ENCODE measurements around the gene RBM47. TPM values are rescaled to one million over a fixed set of nuclear protein-coding genes. Genes with fewer than 3 reads are reported as not detected.
A peak's percentile ranks its signal among the peaks of the same experiment; 100 is the strongest.

Gene RBM47
- total and polyA plus RNA-seq, 10 of the 15 experiments (the other 5 are each of a cell fraction or from before 2014, with no cell fraction given): 7.9 to 45.0 (median 28.7) TPM

- Histone ChIP-seq H3K27ac (ENCODE audit: control insufficient read depth, insufficient read depth) (no peak overlapping the region), H3K36me3 (ENCODE audit: control insufficient read depth in 2 of 2, insufficient read depth in 2 of 2, low read length in 1 of 2) (peaks cover 8 to 20% of the 10 kb centered on the region in 2 experiments), H3K27me3 (replicated peaks in 1 of 2; ENCODE audit: control insufficient read depth in 2 of 2, insufficient read depth in 2 of 2, low read length in 1 of 2) (no peaks in the 10 kb centered on the region), H3K9ac (ENCODE audit: control insufficient read depth, insufficient read depth, low read length) (no peak overlapping the region), H2AFZ (ENCODE audit: control insufficient read depth, low read depth, low read length) (no peak overlapping the region), H3K4me2 (ENCODE audit: control insufficient read depth, insufficient read depth) (no peak overlapping the region), H3K4me1 (ENCODE audit: control insufficient read depth, insufficient read depth, low read length) (no peaks in the 10 kb centered on the region; the same call in 1 of the 2 replicates), H3K4me3 (no peak overlapping the region), H3K9me3 (replicated peaks; ENCODE audit: control insufficient read depth, insufficient read depth, low read length) (no peaks in the 10 kb centered on the region), H4K20me1 (ENCODE audit: control insufficient read depth, insufficient read depth) (no peaks in the 10 kb centered on the region), H3K79me2 (ENCODE audit: control insufficient read depth, insufficient read depth, low read length) (peaks cover 33% of the 10 kb centered on the region)
- BruUV-seq (replicated peaks): TSS peak; percentile 36
- ChIA-PET POLR2A (interaction anchor here (0.6 to 1.5 kb wide), 3 partner anchors 11 to 506 kb away, joined by 3 to 6 read pairs (median 4); no protein-coding TSS in a partner anchor), RAD21 (ENCODE audit: unreplicated experiment) (no interaction called here), SMC1A (ENCODE audit: uncharacterized antibody, unreplicated experiment) (interaction anchor here (0.6 to 1.2 kb wide), 2 partner anchors 14 to 38 kb away, joined by 3 read pairs; no protein-coding TSS in a partner anchor), CTCF (interaction anchor here (1.2 kb wide), 1 partner anchor 10 kb away, joined by 4 read pairs; no protein-coding TSS in a partner anchor)
- TF ChIP-seq SP1 (IDR thresholded peaks at IDR 0.05; ENCODE audit: low read depth, low read length) (no peak), HDAC6 (IDR thresholded peaks at IDR 0.05; ENCODE audit: unreplicated experiment) (no peak), BCL3 (IDR thresholded peaks at IDR 0.05; ENCODE audit: borderline replicate concordance, insufficient read depth, low read depth, low read length, poor library complexity, severe bottlenecking) (no peak), ZBTB33 (IDR thresholded peaks at IDR 0.05) (no peak), SREBF2 (IDR thresholded peaks at IDR 0.05; ENCODE audit: low read length) (no peak), BCLAF1 (IDR thresholded peaks at IDR 0.05) (no peak), FOXM1 (IDR thresholded peaks at IDR 0.05; ENCODE audit: low read depth, low read length) (no peak), MEF2B (IDR thresholded peaks at IDR 0.05; ENCODE audit: partially characterized antibody, poor library complexity, severe bottlenecking) (no peak), CHD4 (IDR thresholded peaks at IDR 0.05) (no peak)
- WGBS (ENCODE audit: insufficient coverage, insufficient replicate concordance, low lambda C conversion rate, missing lambda C conversion rate): 69% methylated on average over 3 of the region's 3 CpGs
- FAIRE-seq: no peak
- intact Hi-C loops (cut with micrococcal nuclease; ENCODE audit: unreplicated experiment) (no loop called here), in situ Hi-C loops (cut with MboI) (no loop called here)
- DNase-seq (ENCODE audit: low read depth, low spot score): no peak
- ATAC-seq: no peak
Measured at GRCh38 chr4:40592034-40592433, 37.6 kb downstream of the RBM47 start.

Measured in GM12878 (cell line).